GM10266 (cell line): ENCODE results near the gene CTXN2.
A peak's percentile ranks its signal among the peaks of the same experiment; 100 is the strongest.

ENCODE experiments used
- DNase-seq: peaks from one replicate; pipeline ENCODE4 v3.0.0; 2012; ENCODE audit errors: extremely low spot score
- TF ChIP-seq, protein P1 (sequence below): IDR thresholded peaks from 2 replicates; pipeline ENCODE4 v1.5.1; 2012; ENCODE audit warnings: mild to moderate bottlenecking, low read depth; ENCODE audit not compliant: control insufficient read depth, insufficient read depth; ENCODE audit errors: missing control alignments

The CTXN2 gene

GRCh38 chr15:48242015-48242414, 50.5 kb downstream of the CTXN2 start:
- no peak for DNase-seq
- TF ChIP-seq, protein P1, sequence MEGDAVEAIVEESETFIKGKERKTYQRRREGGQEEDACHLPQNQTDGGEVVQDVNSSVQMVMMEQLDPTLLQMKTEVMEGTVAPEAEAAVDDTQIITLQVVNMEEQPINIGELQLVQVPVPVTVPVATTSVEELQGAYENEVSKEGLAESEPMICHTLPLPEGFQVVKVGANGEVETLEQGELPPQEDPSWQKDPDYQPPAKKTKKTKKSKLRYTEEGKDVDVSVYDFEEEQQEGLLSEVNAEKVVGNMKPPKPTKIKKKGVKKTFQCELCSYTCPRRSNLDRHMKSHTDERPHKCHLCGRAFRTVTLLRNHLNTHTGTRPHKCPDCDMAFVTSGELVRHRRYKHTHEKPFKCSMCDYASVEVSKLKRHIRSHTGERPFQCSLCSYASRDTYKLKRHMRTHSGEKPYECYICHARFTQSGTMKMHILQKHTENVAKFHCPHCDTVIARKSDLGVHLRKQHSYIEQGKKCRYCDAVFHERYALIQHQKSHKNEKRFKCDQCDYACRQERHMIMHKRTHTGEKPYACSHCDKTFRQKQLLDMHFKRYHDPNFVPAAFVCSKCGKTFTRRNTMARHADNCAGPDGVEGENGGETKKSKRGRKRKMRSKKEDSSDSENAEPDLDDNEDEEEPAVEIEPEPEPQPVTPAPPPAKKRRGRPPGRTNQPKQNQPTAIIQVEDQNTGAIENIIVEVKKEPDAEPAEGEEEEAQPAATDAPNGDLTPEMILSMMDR, result no peak

- no peak for DNase-seq
- TF ChIP-seq, protein P1, result no peak
Measured at GRCh38 chr15:48242535-48242934, 51.1 kb downstream of the CTXN2 start.

DNA sequence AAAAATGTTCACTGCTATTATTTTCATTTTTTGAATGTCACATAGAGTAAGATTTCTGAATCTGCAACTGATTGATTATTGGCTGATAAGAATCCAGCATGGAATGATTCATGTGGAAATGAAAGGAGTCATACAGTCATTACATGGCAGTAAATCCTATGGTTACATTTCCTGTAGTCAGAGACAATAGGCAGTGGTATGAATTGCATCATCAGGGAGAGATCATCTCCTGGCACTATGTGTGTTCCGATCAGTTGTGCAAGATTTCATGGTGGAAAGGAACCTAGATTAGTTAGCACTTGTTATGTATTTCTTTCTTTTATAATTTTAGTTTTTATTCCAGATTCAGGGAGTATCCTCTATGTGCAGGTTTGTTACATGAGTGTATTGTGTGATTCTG, 53.5 kb downstream of the CTXN2 start:
- TF ChIP-seq, protein P1, result no peak
- DNase-seq, result no peak

GRCh38 chr15:48248414-48248813, 56.9 kb downstream of the CTXN2 start:
- no peak for DNase-seq
- TF ChIP-seq, protein P1, result no peak

DNA sequence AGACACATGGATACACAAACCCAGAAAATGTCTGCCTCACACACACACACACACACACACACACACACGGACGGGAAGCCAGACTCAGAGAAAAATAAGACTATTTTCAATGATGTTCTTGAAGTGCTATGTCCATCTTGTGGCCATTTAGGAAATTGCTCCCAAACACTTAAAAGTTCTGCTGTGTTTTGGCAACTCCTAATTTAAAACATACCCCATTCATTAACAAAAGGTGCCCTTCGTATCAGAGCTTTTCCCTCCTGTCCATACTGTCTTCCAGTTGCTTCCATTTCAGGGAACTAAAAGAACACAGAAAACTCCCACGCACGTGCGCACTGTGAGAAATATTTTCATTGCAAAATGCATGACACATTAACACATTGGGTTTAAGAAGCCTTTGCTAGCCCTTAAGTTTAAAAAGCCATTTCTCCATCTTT, 59.2 kb downstream of the CTXN2 start:
- DNase-seq, result peak; percentile 51
- TF ChIP-seq, protein P1, result peak; percentile 69

DNA sequence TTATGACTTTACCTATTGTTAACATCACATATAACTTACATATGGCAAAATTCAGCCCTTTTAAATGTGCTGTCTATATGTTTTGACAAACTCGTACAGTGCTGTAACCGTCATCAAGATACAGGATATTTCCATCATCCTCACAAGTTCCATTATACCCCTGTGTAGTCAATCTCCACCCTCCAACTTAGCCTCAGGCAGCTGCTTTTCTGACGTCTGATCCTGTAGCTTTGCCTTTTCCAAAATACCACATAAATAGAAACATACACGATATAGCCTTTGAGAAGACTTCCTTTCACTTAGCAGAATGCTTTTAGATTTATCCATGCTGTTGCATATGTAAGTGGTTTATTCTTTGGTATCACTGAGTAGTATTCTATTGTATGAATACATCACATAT, 61.7 kb downstream of the CTXN2 start:
- TF ChIP-seq, protein P1, result no peak
- DNase-seq, result no peak
